ENCODE measurements around the gene B4GALT2. TPM values are rescaled to one million over a fixed set of nuclear protein-coding genes. Genes with fewer than 3 reads are reported as not detected.

Gene B4GALT2
- total RNA-seq, 1 donor from 2014 or later = 61.7 TPM

GRCh38 chr1:43971336-43971980, 7.6 kb upstream of the B4GALT2 start:
- H3K36me3 Mint-ChIP-seq (ENCODE audit: insufficient read depth) = peaks cover 4% of the 10 kb centered on the region
- peaks cover 24% of the 10 kb centered on the region for H3K4me1 Mint-ChIP-seq (ENCODE audit: low read depth)
- H3K27ac Mint-ChIP-seq = no peak overlapping the region
- no peaks in the 10 kb centered on the region for H3K27me3 Mint-ChIP-seq
- no peak for TF ChIP-seq CTCF (IDR thresholded peaks at IDR 0.05; ENCODE audit: unreplicated experiment)
- no peaks in the 10 kb centered on the region for H3K9me3 Mint-ChIP-seq (ENCODE audit: low read depth)
- peak overlapping the region; percentile 95 for H3K4me3 Mint-ChIP-seq (ENCODE audit: low read depth)
- no peak for DNase-seq (ENCODE audit: low spot score, unreplicated experiment)

- Mint-ChIP-seq H3K4me1 (ENCODE audit: low read depth) (peaks cover 39% of the 10 kb centered on the region), H3K4me3 (ENCODE audit: low read depth) (peak overlapping the region; percentile 90), H3K27me3 (no peaks in the 10 kb centered on the region), H3K9me3 (ENCODE audit: low read depth) (no peaks in the 10 kb centered on the region), H3K27ac (peak overlapping the region; percentile 93), H3K36me3 (ENCODE audit: insufficient read depth) (peaks cover 8% of the 10 kb centered on the region)
- DNase-seq (ENCODE audit: low spot score, unreplicated experiment) = no peak
- TF ChIP-seq CTCF (IDR thresholded peaks at IDR 0.05; ENCODE audit: unreplicated experiment) = no peak
These were observed 5.0 kb upstream of the B4GALT2 start for GRCh38 chr1:43973981-43974442.

GRCh38 chr1:43974443-43975248, 4.4 kb upstream of the B4GALT2 start, which contains the start of gene ATP6V0B:
Gene ATP6V0B (plus strand): TSS chr1:43974960. CDS start chr1:43975041, 81 bp downstream.
- peaks cover 37% of the 10 kb centered on the region for H3K4me1 Mint-ChIP-seq (ENCODE audit: low read depth)
- H3K4me3 Mint-ChIP-seq (ENCODE audit: low read depth) = peak within 1 kb of the TSS; percentile 90
- no peak for TF ChIP-seq CTCF (IDR thresholded peaks at IDR 0.05; ENCODE audit: unreplicated experiment)
- no peaks in the 10 kb centered on the region for H3K27me3 Mint-ChIP-seq
- H3K9me3 Mint-ChIP-seq (ENCODE audit: low read depth) = no peaks in the 10 kb centered on the region
- H3K27ac Mint-ChIP-seq = peak within 1 kb of the TSS; percentile 94
- DNase-seq (ENCODE audit: low spot score, unreplicated experiment) = peak; percentile 84
- H3K36me3 Mint-ChIP-seq (ENCODE audit: insufficient read depth) = peaks cover 8% of the 10 kb centered on the region

- Mint-ChIP-seq H3K27ac (peak overlapping the region; percentile 94), H3K9me3 (ENCODE audit: low read depth) (no peaks in the 10 kb centered on the region), H3K36me3 (ENCODE audit: insufficient read depth) (peaks cover 8% of the 10 kb centered on the region), H3K4me3 (ENCODE audit: low read depth) (peak overlapping the region; percentile 90), H3K4me1 (ENCODE audit: low read depth) (peaks cover 36% of the 10 kb centered on the region), H3K27me3 (no peaks in the 10 kb centered on the region)
- no peak for TF ChIP-seq CTCF (IDR thresholded peaks at IDR 0.05; ENCODE audit: unreplicated experiment)
- no peak for DNase-seq (ENCODE audit: low spot score, unreplicated experiment)
These were observed 3.6 kb upstream of the B4GALT2 start for GRCh38 chr1:43975249-43975961.

- DNase-seq (ENCODE audit: low spot score, unreplicated experiment) = no peak
- no peaks in the 10 kb centered on the region for H3K27me3 Mint-ChIP-seq
- H3K4me3 Mint-ChIP-seq (ENCODE audit: low read depth) = peak overlapping the region; percentile 90
- H3K9me3 Mint-ChIP-seq (ENCODE audit: low read depth) = no peaks in the 10 kb centered on the region
- H3K4me1 Mint-ChIP-seq (ENCODE audit: low read depth) = peaks cover 36% of the 10 kb centered on the region
- TF ChIP-seq CTCF (IDR thresholded peaks at IDR 0.05; ENCODE audit: unreplicated experiment) = no peak
- peak overlapping the region; percentile 83 for H3K27ac Mint-ChIP-seq
- peaks cover 8% of the 10 kb centered on the region for H3K36me3 Mint-ChIP-seq (ENCODE audit: insufficient read depth)
These were observed 3.0 kb upstream of the B4GALT2 start for GRCh38 chr1:43976045-43976444.
